SK-N-MC (cell line): Measurements from ENCODE around the gene CD1C.
"Not testable (repeated sequence)": the region's sequence is repeated elsewhere in the genome, so short reads cannot be mapped to it uniquely, and the experiment has no call there.

ENCODE experiments used
- EZH2 ChIP-seq: fragments of 200-600 bp; sonication (generic); IDR thresholded peaks from one replicate; pipeline ENCODE4 v1.6.1; 2017; ENCODE audit warnings: antibody characterized with exemption
- FOXP2 ChIP-seq: optimal IDR thresholded peaks from 2 replicates; pipeline ENCODE3; 2011; ENCODE audit warnings: mild to moderate bottlenecking, moderate library complexity; ENCODE audit not compliant: insufficient read depth; ENCODE audit errors: extremely low read length, control extremely low read depth
- POLR2AphosphoS5 ChIP-seq: IDR thresholded peaks from 2 replicates; pipeline ENCODE4 v1.6.1; 2012; ENCODE audit warnings: mild to moderate bottlenecking, low read depth, low read length, borderline replicate concordance

DNA sequence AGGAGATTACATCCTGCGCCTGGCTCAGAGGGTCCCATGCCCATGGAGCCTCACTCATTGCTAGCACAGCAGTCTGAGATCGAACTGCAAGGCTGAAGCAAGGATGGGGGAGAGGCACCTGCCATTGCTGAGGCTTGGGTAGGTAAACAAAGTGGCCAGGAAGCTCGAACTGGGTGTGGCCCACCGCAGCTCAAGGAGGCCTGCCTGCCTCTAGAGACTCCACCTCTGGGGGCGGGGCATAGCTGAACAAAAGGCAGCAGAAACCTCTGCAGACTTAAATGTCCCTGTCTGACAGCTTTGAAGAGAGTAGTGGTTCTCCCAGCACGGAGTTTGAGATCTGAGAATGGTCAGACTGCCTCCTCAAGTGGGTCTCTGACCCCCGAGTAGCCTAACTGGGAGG, 46.7 kb downstream of the CD1C start:
- not testable (repeated sequence) for TF ChIP-seq POLR2AphosphoS5, EZH2, FOXP2
